Neural progenitor cell (in vitro differentiated cells): ENCODE measurements around the gene P2RY13. TPM values are rescaled to one million over a fixed set of nuclear protein-coding genes. Genes with fewer than 3 reads are reported as not detected.

Experiments used
- DNase-seq: peaks from one replicate; pipeline ENCODE4 v3.0.0-alpha.2; 2016; ENCODE audit warnings: low spot score
- H2AFZ ChIP-seq: fragments of 200-600 bp; sonication (generic); replicated peaks from 2 replicates; pipeline ENCODE4 v1.6.1; 2016; ENCODE audit warnings: antibody characterized with exemption
- H3F3A ChIP-seq: fragments of 200-600 bp; sonication (generic); 2 replicates; pipeline ENCODE4 v1.6.1; 2016; ENCODE audit warnings: antibody characterized with exemption, low read depth
- H3K27ac ChIP-seq: fragments of 200-600 bp; sonication (generic); 2 replicates; pipeline ENCODE4 v1.5.1; 2016; ENCODE audit warnings: mild to moderate bottlenecking
- H3K27me3 ChIP-seq: fragments of 200-600 bp; sonication (generic); 2 replicates; pipeline ENCODE4 v1.6.1; 2016; ENCODE audit warnings: mild to moderate bottlenecking, moderate library complexity
- H3K36me3 ChIP-seq: fragments of 200-600 bp; sonication (generic); 2 replicates; pipeline ENCODE4 v1.5.1; 2016
- H3K4me1 ChIP-seq: fragments of 200-600 bp; sonication (generic); 2 replicates; pipeline ENCODE4 v1.6.1; 2016; ENCODE audit warnings: mixed run types
- H3K4me2 ChIP-seq: fragments of 200-600 bp; sonication (generic); 2 replicates; pipeline ENCODE4 v1.6.1; 2016
- H3K4me3 ChIP-seq: fragments of 200-600 bp; sonication (generic); 2 replicates; pipeline ENCODE4 v1.5.1; 2016
- H3K79me2 ChIP-seq: fragments of 200-600 bp; sonication (generic); 2 replicates; pipeline ENCODE4 v1.6.1; 2016; ENCODE audit warnings: low read depth
- H3K9ac ChIP-seq: fragments of 200-600 bp; sonication (generic); 2 replicates; pipeline ENCODE4 v1.6.1; 2016
- H3K9me3 ChIP-seq: fragments of 200-600 bp; sonication (generic); 2 replicates; pipeline ENCODE4 v1.5.1; 2016; ENCODE audit warnings: low read depth
- H4K20me1 ChIP-seq: fragments of 200-600 bp; sonication (generic); 2 replicates; pipeline ENCODE4 v1.6.1; 2016; ENCODE audit warnings: low read depth
- H3K27ac Mint-ChIP-seq: 3 replicates; pipeline ENCODE4 v1.8.0; 2021; ENCODE audit warnings: mixed read lengths
- H3K27me3 Mint-ChIP-seq: 2 replicates; pipeline ENCODE4 v1.8.0; 2022; ENCODE audit warnings: low read depth, mild to moderate bottlenecking, inconsistent platforms, moderate library complexity, mixed read lengths; ENCODE audit not compliant: insufficient read depth
- H3K36me3 Mint-ChIP-seq: 3 replicates; pipeline ENCODE4 v1.8.0; 2021; ENCODE audit warnings: mixed read lengths
- H3K4me1 Mint-ChIP-seq: 3 replicates; pipeline ENCODE4 v1.8.0; 2021; ENCODE audit warnings: mixed read lengths
- H3K4me3 Mint-ChIP-seq: 3 replicates; pipeline ENCODE4 v1.8.0; 2021; ENCODE audit warnings: mild to moderate bottlenecking, moderate library complexity, mixed read lengths
- H3K9me3 Mint-ChIP-seq: 3 replicates; pipeline ENCODE4 v1.8.0; 2020; ENCODE audit warnings: mixed read lengths
- EZH2 ChIP-seq: fragments of 200-600 bp; sonication (generic); IDR thresholded peaks from 2 replicates; pipeline ENCODE4 v1.6.1; 2017; ENCODE audit warnings: antibody characterized with exemption, mild to moderate bottlenecking, moderate library complexity
- EZH2phosphoT487 ChIP-seq: fragments of 200-600 bp; sonication (generic); IDR thresholded peaks from 2 replicates; pipeline ENCODE4 v1.6.1; 2017; ENCODE audit warnings: antibody characterized with exemption
- total RNA-seq: library from RNA; depleted of rRNA; stranded (reverse); fragments of >200 nt; gene quantifications from 2 replicates; pipeline ENCODE4 v1.2.3, GENCODE V29; 2015; ENCODE audit warnings: low replicate concordance
- TF ChIP-seq, protein P1 (sequence below): fragments of 200-600 bp; sonication (generic); IDR thresholded peaks from 2 replicates; pipeline ENCODE4 v1.5.1; 2017; ENCODE audit warnings: antibody characterized with exemption, mild to moderate bottlenecking

Gene P2RY13
- total RNA-seq, 1 donor from 2014 or later = not detected

DNA sequence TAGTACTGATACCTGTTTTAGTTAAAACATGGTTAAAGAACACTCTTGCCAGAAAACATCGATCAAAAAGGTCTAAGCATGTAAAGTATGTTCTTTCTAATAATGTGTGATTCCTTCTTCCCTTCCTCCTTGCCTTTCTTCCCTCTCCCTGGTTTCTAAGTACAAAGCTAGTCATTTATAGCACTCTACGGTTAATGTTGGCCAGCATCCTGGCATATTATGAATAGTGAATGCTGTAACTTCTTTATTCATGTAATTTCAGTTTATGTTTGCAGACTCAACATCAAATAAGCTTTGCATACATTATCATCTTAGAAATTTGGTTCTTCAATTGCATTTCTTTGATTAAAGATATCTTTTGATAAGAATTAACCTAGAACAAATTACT, 28.1 kb upstream of the P2RY13 start:
- Histone ChIP-seq H3K27me3 (no peaks in the 10 kb centered on the region), H3K9ac (no peak overlapping the region), H3K27ac (peak overlapping the region; percentile 1), H3K4me3 (no peak overlapping the region), H3K36me3 (peaks cover 14% of the 10 kb centered on the region), H3K4me1 (peaks cover 13% of the 10 kb centered on the region), H3K9me3 (no peaks in the 10 kb centered on the region), H3K4me2 (no peak overlapping the region), H2AFZ (no peak overlapping the region), H4K20me1 (no peaks in the 10 kb centered on the region), H3F3A (no peaks in the 10 kb centered on the region), H3K79me2 (no peaks in the 10 kb centered on the region)
- Mint-ChIP-seq H3K9me3 (no peaks in the 10 kb centered on the region), H3K27me3 (no peaks in the 10 kb centered on the region), H3K36me3 (peaks cover 2% of the 10 kb centered on the region), H3K4me1 (no peaks in the 10 kb centered on the region), H3K4me3 (no peak overlapping the region), H3K27ac (no peak overlapping the region)
- DNase-seq = no peak
- TF ChIP-seq EZH2 (no peak), EZH2phosphoT487 (no peak)
- TF ChIP-seq, protein P1, sequence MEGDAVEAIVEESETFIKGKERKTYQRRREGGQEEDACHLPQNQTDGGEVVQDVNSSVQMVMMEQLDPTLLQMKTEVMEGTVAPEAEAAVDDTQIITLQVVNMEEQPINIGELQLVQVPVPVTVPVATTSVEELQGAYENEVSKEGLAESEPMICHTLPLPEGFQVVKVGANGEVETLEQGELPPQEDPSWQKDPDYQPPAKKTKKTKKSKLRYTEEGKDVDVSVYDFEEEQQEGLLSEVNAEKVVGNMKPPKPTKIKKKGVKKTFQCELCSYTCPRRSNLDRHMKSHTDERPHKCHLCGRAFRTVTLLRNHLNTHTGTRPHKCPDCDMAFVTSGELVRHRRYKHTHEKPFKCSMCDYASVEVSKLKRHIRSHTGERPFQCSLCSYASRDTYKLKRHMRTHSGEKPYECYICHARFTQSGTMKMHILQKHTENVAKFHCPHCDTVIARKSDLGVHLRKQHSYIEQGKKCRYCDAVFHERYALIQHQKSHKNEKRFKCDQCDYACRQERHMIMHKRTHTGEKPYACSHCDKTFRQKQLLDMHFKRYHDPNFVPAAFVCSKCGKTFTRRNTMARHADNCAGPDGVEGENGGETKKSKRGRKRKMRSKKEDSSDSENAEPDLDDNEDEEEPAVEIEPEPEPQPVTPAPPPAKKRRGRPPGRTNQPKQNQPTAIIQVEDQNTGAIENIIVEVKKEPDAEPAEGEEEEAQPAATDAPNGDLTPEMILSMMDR = no peak

DNA sequence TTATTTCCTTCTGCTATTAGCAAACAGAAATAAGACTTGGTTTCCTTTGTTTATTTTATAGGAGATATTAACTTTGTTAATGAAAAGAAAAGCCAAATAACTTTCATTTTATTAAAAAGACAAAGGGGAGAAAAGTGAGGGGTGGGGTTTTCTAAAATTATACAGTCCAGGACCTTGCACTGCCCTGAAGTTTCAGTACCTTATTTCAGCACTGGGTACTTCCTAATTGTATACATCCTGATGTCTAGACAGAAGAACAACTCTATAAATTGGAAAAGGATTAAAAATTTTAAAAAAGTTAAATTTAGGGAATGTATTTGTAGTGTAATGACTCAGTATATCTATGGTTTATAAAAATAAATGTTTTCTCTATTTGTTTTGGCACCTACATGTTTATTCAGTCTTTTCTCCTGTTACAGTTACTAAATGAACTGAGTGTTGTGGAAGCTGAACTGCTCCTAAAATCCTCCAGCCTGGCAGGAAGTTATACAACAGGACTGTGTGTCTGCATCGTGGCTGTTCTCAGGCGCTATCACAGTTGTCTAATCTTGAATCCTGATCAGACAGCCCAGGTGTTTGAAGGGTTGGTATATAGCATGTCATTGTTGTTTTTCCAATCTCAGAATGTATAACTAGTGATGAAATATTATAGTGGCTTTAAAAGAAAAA, 27.6 kb upstream of the P2RY13 start:
- no peak overlapping the region for H3K4me2 ChIP-seq
- peak overlapping the region; percentile 1 for H3K27ac ChIP-seq
- Mint-ChIP-seq H3K27me3 (no peaks in the 10 kb centered on the region), H3K27ac (no peak overlapping the region), H3K36me3 (peaks cover 2% of the 10 kb centered on the region), H3K9me3 (no peaks in the 10 kb centered on the region), H3K4me3 (no peak overlapping the region), H3K4me1 (no peaks in the 10 kb centered on the region)
- H3F3A ChIP-seq = no peaks in the 10 kb centered on the region
- H4K20me1 ChIP-seq = no peaks in the 10 kb centered on the region
- no peaks in the 10 kb centered on the region for H3K9me3 ChIP-seq
- no peak overlapping the region for H2AFZ ChIP-seq
- no peak overlapping the region for H3K4me3 ChIP-seq
- H3K36me3 ChIP-seq = peaks cover 14% of the 10 kb centered on the region
- TF ChIP-seq, protein P1 = no peak
- peak overlapping the region; percentile 6 for H3K9ac ChIP-seq
- H3K79me2 ChIP-seq = no peaks in the 10 kb centered on the region
- peaks cover 13% of the 10 kb centered on the region for H3K4me1 ChIP-seq
- no peaks in the 10 kb centered on the region for H3K27me3 ChIP-seq
- DNase-seq = no peak

DNA sequence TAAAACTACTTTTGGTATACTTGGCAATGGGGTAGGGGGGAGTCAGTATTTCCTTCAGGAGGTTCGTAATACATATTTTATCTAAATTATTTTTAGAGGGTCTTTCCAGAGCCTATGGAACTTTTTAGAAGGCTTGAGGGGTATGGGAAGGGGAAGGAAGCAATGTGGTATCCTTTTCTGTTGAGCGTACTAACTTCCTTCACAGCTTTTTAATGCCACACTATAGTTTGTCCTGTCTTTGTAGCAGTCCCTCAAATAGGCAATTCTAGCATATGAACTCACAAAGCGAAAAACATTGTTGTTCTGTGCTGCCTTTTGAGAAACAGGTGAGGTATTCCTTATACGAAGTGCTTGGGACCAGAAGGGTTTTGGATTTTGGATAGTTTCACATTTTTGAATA, 22.3 kb upstream of the P2RY13 start:
- Mint-ChIP-seq H3K36me3 (peaks cover 6% of the 10 kb centered on the region), H3K4me1 (no peaks in the 10 kb centered on the region), H3K9me3 (no peaks in the 10 kb centered on the region), H3K27me3 (no peaks in the 10 kb centered on the region), H3K4me3 (no peak overlapping the region), H3K27ac (no peak overlapping the region)
- Histone ChIP-seq H3K9me3 (no peaks in the 10 kb centered on the region), H3K4me3 (no peak overlapping the region), H3K36me3 (peaks cover 3% of the 10 kb centered on the region), H2AFZ (no peak overlapping the region), H3K27me3 (no peaks in the 10 kb centered on the region), H3K4me2 (no peak overlapping the region), H4K20me1 (no peaks in the 10 kb centered on the region), H3K27ac (no peak overlapping the region), H3K9ac (no peak overlapping the region), H3K79me2 (no peaks in the 10 kb centered on the region), H3F3A (no peaks in the 10 kb centered on the region), H3K4me1 (peaks cover 10% of the 10 kb centered on the region)
- TF ChIP-seq, protein P1 = no peak
- TF ChIP-seq EZH2phosphoT487 (no peak), EZH2 (no peak)
- DNase-seq = no peak
